DND-41 (cell line): ENCODE results near the gene RING1.

Experiments
- ATAC-seq: fragments of 200-7000 bp; cut with Tn5 transposase; 3 replicates; pipeline ENCODE4 v1.9.1; 2021; ENCODE audit warnings: low read depth; ENCODE audit not compliant: insufficient read depth
- DNase-seq: peaks from one replicate; pipeline ENCODE4 v3.0.0-alpha.2; 2020
- H2AFZ ChIP-seq: 2 replicates; pipeline ENCODE4 v1.6.0; 2012; ENCODE audit warnings: low read depth, low read length
- H3K27ac ChIP-seq: 2 replicates; pipeline ENCODE4 v1.5.1; 2012; ENCODE audit warnings: low read length, inconsistent platforms
- H3K27me3 ChIP-seq: fragments of 200-600 bp; sonication (generic); 2 replicates; pipeline ENCODE4 v1.6.0; 2012; ENCODE audit warnings: low read length, mild to moderate bottlenecking, inconsistent platforms; ENCODE audit not compliant: insufficient read depth, poor library complexity
- H3K36me3 ChIP-seq: 2 replicates; pipeline ENCODE4 v1.5.1; 2012; ENCODE audit warnings: low read length, inconsistent platforms; ENCODE audit not compliant: insufficient read depth
- H3K4me1 ChIP-seq: 2 replicates; pipeline ENCODE4 v1.5.1; 2012; ENCODE audit warnings: mild to moderate bottlenecking, low read length; ENCODE audit not compliant: insufficient read depth
- H3K4me2 ChIP-seq: 2 replicates; pipeline ENCODE4 v1.6.0; 2012; ENCODE audit warnings: mild to moderate bottlenecking, moderate library complexity, low read length, inconsistent platforms; ENCODE audit not compliant: insufficient read depth
- H3K4me3 ChIP-seq, 2 experiments: fragments of 200-600 bp in 1 of 2; shearing (Covaris generic) in 1 of 2; 2 replicates each; pipeline ENCODE4 v1.5.1; 2012 to 2016; ENCODE audit warnings: inconsistent platforms in 2 of 2, low read length in 2 of 2, mild to moderate bottlenecking in 2 of 2, low read depth in 1 of 2, moderate library complexity in 1 of 2
- H3K79me2 ChIP-seq: 2 replicates; pipeline ENCODE4 v1.6.0; 2012; ENCODE audit warnings: low read length, inconsistent platforms; ENCODE audit not compliant: insufficient read depth
- H3K9ac ChIP-seq: 2 replicates; pipeline ENCODE4 v1.6.0; 2012; ENCODE audit warnings: low read depth, mild to moderate bottlenecking, inconsistent platforms, low read length, moderate library complexity
- H3K9me3 ChIP-seq: 2 replicates; pipeline ENCODE4 v1.5.1; 2012; ENCODE audit warnings: low read length, moderate library complexity, mild to moderate bottlenecking, inconsistent platforms; ENCODE audit not compliant: insufficient read depth, severe bottlenecking
- H4K20me1 ChIP-seq: 2 replicates; pipeline ENCODE4 v1.6.0; 2012; ENCODE audit warnings: low read length; ENCODE audit not compliant: insufficient read depth
- EZH2 ChIP-seq: IDR thresholded peaks from 3 replicates; pipeline ENCODE4 v1.6.1; 2012; ENCODE audit warnings: borderline replicate concordance, low read depth, mild to moderate bottlenecking, moderate library complexity, low read length, inconsistent platforms; ENCODE audit not compliant: severe bottlenecking
- TF ChIP-seq, protein P1 (sequence below): IDR thresholded peaks from 2 replicates; pipeline ENCODE4 v1.5.1; 2012; ENCODE audit warnings: borderline replicate concordance, low read length, moderate library complexity, mild to moderate bottlenecking; ENCODE audit not compliant: poor library complexity, severe bottlenecking; ENCODE audit errors: extremely low read depth

RING1 gene

DNA sequence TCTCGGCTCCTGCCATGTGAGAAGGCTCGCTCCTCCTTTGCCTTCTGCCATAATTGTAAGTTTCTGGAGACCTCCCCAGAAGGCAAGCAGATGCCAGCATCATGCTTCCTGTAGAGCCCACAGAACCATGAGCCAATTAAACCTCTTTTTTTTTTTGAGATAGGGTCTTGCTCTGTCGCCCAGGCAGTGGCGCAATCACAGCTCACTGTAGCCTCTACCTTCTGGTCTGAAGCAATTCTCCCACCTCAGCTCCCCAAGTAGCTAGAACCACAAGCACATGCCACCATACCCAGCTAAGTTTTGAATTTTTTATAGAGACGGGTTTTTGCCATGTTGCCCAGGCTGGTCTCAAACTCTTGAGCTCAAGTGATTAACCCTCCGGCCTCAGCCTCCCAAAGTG lies 28.6 kb downstream of the RING1 start:
- Histone ChIP-seq H3K9me3 (no peaks in the 10 kb centered on the region), H3K4me2 (no peak overlapping the region), H4K20me1 (no peaks in the 10 kb centered on the region), H3K27ac (no peak overlapping the region), H3K27me3 (peaks cover 25% of the 10 kb centered on the region), H2AFZ (no peak overlapping the region), H3K9ac (no peak overlapping the region), H3K79me2 (no peaks in the 10 kb centered on the region), H3K36me3 (no peaks in the 10 kb centered on the region), H3K4me3 (no peak overlapping the region), H3K4me1 (no peaks in the 10 kb centered on the region)
- ATAC-seq: no peak
- no peak for DNase-seq
- TF ChIP-seq, protein P1, sequence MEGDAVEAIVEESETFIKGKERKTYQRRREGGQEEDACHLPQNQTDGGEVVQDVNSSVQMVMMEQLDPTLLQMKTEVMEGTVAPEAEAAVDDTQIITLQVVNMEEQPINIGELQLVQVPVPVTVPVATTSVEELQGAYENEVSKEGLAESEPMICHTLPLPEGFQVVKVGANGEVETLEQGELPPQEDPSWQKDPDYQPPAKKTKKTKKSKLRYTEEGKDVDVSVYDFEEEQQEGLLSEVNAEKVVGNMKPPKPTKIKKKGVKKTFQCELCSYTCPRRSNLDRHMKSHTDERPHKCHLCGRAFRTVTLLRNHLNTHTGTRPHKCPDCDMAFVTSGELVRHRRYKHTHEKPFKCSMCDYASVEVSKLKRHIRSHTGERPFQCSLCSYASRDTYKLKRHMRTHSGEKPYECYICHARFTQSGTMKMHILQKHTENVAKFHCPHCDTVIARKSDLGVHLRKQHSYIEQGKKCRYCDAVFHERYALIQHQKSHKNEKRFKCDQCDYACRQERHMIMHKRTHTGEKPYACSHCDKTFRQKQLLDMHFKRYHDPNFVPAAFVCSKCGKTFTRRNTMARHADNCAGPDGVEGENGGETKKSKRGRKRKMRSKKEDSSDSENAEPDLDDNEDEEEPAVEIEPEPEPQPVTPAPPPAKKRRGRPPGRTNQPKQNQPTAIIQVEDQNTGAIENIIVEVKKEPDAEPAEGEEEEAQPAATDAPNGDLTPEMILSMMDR: no peak
- TF ChIP-seq EZH2: no peak

DNA sequence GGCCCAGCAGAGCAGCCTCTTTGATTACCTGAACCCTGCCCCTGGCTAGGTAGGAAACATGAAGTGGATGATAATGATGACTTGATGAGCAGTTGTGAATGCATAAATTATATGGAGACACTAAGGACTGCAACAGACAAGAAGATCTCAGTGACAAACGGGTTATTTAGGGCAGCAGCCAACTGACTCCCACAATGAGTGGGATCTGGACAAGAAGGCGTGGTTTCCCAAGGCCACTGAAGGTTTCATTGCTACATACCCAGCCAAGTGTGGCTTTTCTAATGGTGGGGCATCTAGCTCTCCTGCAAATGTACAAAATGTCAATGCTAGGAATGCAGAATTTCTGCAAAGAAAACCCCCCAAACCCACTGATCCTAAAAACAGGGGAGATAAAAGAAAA lies 29.4 kb downstream of the RING1 start:
- DNase-seq (no peak), ATAC-seq (no peak)
- Histone ChIP-seq H3K36me3 (no peaks in the 10 kb centered on the region), H3K9me3 (no peaks in the 10 kb centered on the region), H3K27me3 (peaks cover 29% of the 10 kb centered on the region), H2AFZ (no peak overlapping the region), H3K27ac (no peak overlapping the region), H3K4me3 (no peak overlapping the region), H3K4me2 (no peak overlapping the region), H3K4me1 (no peaks in the 10 kb centered on the region), H4K20me1 (no peaks in the 10 kb centered on the region), H3K79me2 (no peaks in the 10 kb centered on the region), H3K9ac (no peak overlapping the region)
- TF ChIP-seq EZH2: no peak
- TF ChIP-seq, protein P1: no peak

DNA sequence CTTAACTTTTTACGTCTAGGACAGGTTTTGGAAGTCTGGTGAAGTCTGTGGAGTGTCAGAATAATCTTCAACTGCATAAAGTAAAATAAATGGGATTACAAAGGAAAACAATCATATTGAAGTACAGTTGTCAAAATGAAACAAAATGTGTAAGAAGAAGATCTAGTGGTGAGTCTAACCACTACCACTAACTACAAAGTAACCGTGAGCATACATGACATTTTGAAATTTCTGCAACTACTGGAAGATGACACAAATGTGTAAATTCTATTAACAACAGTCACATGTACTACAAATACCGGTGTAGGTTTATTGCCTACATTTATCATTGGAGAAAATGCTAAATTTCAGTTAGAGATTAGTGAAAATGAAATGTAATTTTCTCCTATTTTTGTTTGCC lies 33.7 kb downstream of the RING1 start:
- H3K4me2 ChIP-seq: no peak overlapping the region

More for the DNA sequence above, 33.7 kb downstream of the RING1 start:
- Histone ChIP-seq H3K9me3 (no peaks in the 10 kb centered on the region), H2AFZ (no peak overlapping the region), H3K27ac (no peak overlapping the region), H4K20me1 (no peaks in the 10 kb centered on the region), H3K4me3 (no peak overlapping the region), H3K36me3 (no peaks in the 10 kb centered on the region), H3K79me2 (no peaks in the 10 kb centered on the region), H3K9ac (no peak overlapping the region), H3K27me3 (peaks cover 17% of the 10 kb centered on the region), H3K4me1 (no peaks in the 10 kb centered on the region)
- DNase-seq (no peak), ATAC-seq (no peak)
- no peak for TF ChIP-seq EZH2
- TF ChIP-seq, protein P1: no peak
